ENCODE measurements around the gene ARID4B. TPM values are rescaled to one million over a fixed set of nuclear protein-coding genes. Genes with fewer than 3 reads are reported as not detected.

Gene ARID4B
- total RNA-seq, 1 donor from 2014 or later, result 50.8 TPM

- Mint-ChIP-seq H3K36me3 (ENCODE audit: low read depth) (peaks cover 59% of the 10 kb centered on the region), H3K27ac (no peak overlapping the region), H3K27me3 (peaks cover 2% of the 10 kb centered on the region), H3K4me1 (peaks cover 4% of the 10 kb centered on the region), H3K9me3 (no peaks in the 10 kb centered on the region), H3K4me3 (no peak overlapping the region)
- no peak for DNase-seq
- intact Hi-C loops (cut with micrococcal nuclease), result no loop called here
Observed at GRCh38 chr1:235133086-235133485, 194.9 kb downstream of the ARID4B start.

GRCh38 chr1:235131961-235132360, 196.0 kb downstream of the ARID4B start:
- Mint-ChIP-seq H3K4me3 (no peak overlapping the region), H3K27me3 (peaks cover 2% of the 10 kb centered on the region), H3K36me3 (ENCODE audit: low read depth) (peaks cover 61% of the 10 kb centered on the region), H3K9me3 (no peaks in the 10 kb centered on the region), H3K27ac (peak overlapping the region; percentile 45), H3K4me1 (peaks cover 8% of the 10 kb centered on the region)
- intact Hi-C loops (cut with micrococcal nuclease), result no loop called here
- DNase-seq, result no peak

DNA sequence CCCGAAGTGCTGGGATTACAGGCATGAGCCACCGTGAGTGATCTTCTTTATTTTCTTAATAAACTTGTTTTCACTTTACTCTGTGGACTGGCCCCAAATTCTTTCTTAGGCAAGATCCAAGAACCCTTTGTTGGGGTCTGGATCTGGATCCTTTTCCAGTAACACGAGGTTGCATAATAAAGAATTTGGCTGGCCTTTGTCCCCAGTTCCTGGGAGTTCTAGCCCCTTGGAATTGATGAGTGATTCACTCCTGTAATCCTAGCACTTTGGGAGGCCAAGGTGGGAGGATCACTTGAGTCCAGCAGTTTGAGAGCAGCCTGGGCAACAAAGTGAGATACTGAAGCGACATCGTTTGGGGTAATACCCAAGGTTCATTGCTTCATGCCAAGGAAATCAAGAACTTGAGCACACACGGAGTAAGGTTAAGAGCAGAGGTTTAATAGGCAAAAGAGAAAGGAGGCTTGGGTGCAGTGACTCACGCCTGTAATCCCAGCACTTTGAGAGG, 197.2 kb downstream of the ARID4B start:
- H3K36me3 Mint-ChIP-seq (ENCODE audit: low read depth), result peaks cover 61% of the 10 kb centered on the region
- intact Hi-C loops (cut with micrococcal nuclease), result no loop called here
- H3K27ac Mint-ChIP-seq, result peak overlapping the region; percentile 56
- no peak for DNase-seq
- peaks cover 20% of the 10 kb centered on the region for H3K4me1 Mint-ChIP-seq
- H3K27me3 Mint-ChIP-seq, result peaks cover 2% of the 10 kb centered on the region
- no peak overlapping the region for H3K4me3 Mint-ChIP-seq
- H3K9me3 Mint-ChIP-seq, result no peaks in the 10 kb centered on the region

GRCh38 chr1:235129774-235130570, 198.0 kb downstream of the ARID4B start:
- Mint-ChIP-seq H3K4me3 (peak overlapping the region; percentile 30), H3K27me3 (peaks cover 2% of the 10 kb centered on the region), H3K27ac (peak overlapping the region; percentile 80), H3K9me3 (no peaks in the 10 kb centered on the region), H3K4me1 (peaks cover 21% of the 10 kb centered on the region), H3K36me3 (ENCODE audit: low read depth) (peaks cover 58% of the 10 kb centered on the region)
- intact Hi-C loops (cut with micrococcal nuclease), result loop anchor here (5.0 kb wide), 1 partner anchor 528 kb away; no protein-coding TSS in a partner anchor
- DNase-seq, result no peak

- peaks cover 59% of the 10 kb centered on the region for H3K36me3 Mint-ChIP-seq (ENCODE audit: low read depth)
- H3K4me3 Mint-ChIP-seq, result peak within 1 kb of the TSS; percentile 98
- H3K4me1 Mint-ChIP-seq, result peaks cover 28% of the 10 kb centered on the region
- H3K9me3 Mint-ChIP-seq, result no peaks in the 10 kb centered on the region
- peaks cover 2% of the 10 kb centered on the region for H3K27me3 Mint-ChIP-seq
- intact Hi-C loops (cut with micrococcal nuclease), result loop anchor here (1.0 to 5.0 kb wide), 3 partner anchors 33 to 526 kb away; partner anchors contain the start of genes ARID4B, GGPS1 and RBM34
- DNase-seq, result peak; percentile 98
- H3K27ac Mint-ChIP-seq, result peak within 1 kb of the TSS; percentile 99
Observed at GRCh38 chr1:235128456-235129328, 199.3 kb downstream of the ARID4B start, which contains the start of gene TOMM20. Gene TOMM20, minus strand, starts transcription at chr1:235128837. Its CDS starts 122 bp downstream, at chr1:235128715.

- peaks cover 2% of the 10 kb centered on the region for H3K27me3 Mint-ChIP-seq
- H3K4me1 Mint-ChIP-seq, result peaks cover 33% of the 10 kb centered on the region
- peak; percentile 75 for DNase-seq
- H3K27ac Mint-ChIP-seq, result peak overlapping the region; percentile 99
- intact Hi-C loops (cut with micrococcal nuclease), result loop anchor here (1.0 to 5.0 kb wide), 3 partner anchors 33 to 526 kb away; partner anchors contain the start of genes ARID4B, GGPS1 and RBM34
- peak overlapping the region; percentile 98 for H3K4me3 Mint-ChIP-seq
- peaks cover 58% of the 10 kb centered on the region for H3K36me3 Mint-ChIP-seq (ENCODE audit: low read depth)
- H3K9me3 Mint-ChIP-seq, result no peaks in the 10 kb centered on the region
Observed at GRCh38 chr1:235127732-235128455, 200.1 kb downstream of the ARID4B start.

- H3K36me3 Mint-ChIP-seq (ENCODE audit: low read depth), result peaks cover 59% of the 10 kb centered on the region
- intact Hi-C loops (cut with micrococcal nuclease), result loop anchor here (5.0 kb wide), 1 partner anchor 525 kb away; no protein-coding TSS in a partner anchor
- DNase-seq, result no peak
- H3K9me3 Mint-ChIP-seq, result no peaks in the 10 kb centered on the region
- H3K4me1 Mint-ChIP-seq, result peaks cover 39% of the 10 kb centered on the region
- H3K27me3 Mint-ChIP-seq, result peaks cover 2% of the 10 kb centered on the region
- peak overlapping the region; percentile 98 for H3K4me3 Mint-ChIP-seq
- peak overlapping the region; percentile 99 for H3K27ac Mint-ChIP-seq
Observed at GRCh38 chr1:235127203-235127602, 200.8 kb downstream of the ARID4B start.

DNA sequence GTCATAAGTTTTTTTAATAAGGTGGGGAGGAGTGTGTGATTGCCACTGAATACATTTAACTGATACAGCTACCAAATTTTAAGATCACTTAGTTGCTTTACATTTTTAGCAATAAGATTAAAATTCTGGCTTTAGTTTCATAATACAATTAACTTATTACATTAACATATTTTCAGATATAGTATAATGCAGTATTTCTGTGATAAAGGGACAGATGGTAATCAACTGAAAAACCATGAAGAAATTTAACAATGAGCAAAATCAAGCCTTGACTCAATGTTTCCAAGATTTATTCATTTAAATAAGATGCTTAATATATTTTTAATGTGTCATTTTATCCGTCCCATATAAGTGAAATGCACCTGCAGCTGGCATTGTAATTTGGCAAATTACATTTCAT, 203.3 kb downstream of the ARID4B start:
- H3K9me3 Mint-ChIP-seq, result no peaks in the 10 kb centered on the region
- H3K4me3 Mint-ChIP-seq, result peak overlapping the region; percentile 61
- DNase-seq, result no peak
- intact Hi-C loops (cut with micrococcal nuclease), result loop anchor here (2.0 to 5.0 kb wide), 2 partner anchors 20 to 522 kb away; no protein-coding TSS in a partner anchor
- peaks cover 61% of the 10 kb centered on the region for H3K36me3 Mint-ChIP-seq (ENCODE audit: low read depth)
- peaks cover 43% of the 10 kb centered on the region for H3K4me1 Mint-ChIP-seq
- peaks cover 2% of the 10 kb centered on the region for H3K27me3 Mint-ChIP-seq
- peak overlapping the region; percentile 83 for H3K27ac Mint-ChIP-seq

DNA sequence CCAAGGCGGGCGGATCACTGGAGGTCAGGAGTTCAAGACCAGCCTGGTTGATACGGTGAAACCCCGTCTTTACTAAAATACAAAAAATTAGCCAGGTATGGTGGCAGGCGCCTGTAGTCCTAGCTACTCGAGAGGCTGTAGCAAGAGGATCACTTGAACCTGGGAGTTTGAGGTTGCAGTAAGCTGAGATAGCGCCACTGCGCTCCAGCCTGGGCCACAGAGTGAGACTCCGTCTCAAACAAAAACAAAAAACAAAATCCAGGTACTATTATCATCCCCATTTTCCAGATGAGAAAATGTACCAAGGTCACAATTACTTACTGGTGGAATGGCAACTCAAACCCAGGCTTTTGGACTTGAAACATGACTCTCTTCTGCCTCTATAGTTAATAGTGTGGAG, 203.9 kb downstream of the ARID4B start:
- Mint-ChIP-seq H3K36me3 (ENCODE audit: low read depth) (peaks cover 66% of the 10 kb centered on the region), H3K4me1 (peaks cover 43% of the 10 kb centered on the region), H3K27me3 (peaks cover 2% of the 10 kb centered on the region), H3K27ac (peak overlapping the region; percentile 83), H3K9me3 (no peaks in the 10 kb centered on the region), H3K4me3 (peak overlapping the region; percentile 61)
- intact Hi-C loops (cut with micrococcal nuclease), result loop anchor here (2.0 kb wide), 1 partner anchor 19 kb away; no protein-coding TSS in a partner anchor
- DNase-seq, result no peak

DNA sequence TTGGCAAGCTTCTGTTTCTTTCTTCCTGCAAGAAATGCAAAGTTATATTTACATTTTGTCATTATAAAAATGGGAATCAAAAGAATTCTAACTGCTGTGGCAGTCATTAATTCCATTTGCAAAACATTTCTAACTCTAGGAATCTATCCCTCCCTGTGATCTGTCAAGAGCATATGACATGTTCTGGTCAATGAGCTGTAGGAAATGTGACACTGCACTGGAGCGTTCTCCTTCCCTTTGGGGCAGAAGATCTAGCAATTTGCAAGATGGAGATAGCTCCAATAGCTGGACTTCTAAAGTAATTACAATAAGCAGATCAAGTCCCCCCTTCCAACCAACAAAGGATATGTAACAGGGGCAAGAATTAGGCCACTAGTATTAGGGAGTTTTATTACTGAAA, 205.6 kb downstream of the ARID4B start:
- no peak for DNase-seq
- peaks cover 44% of the 10 kb centered on the region for H3K4me1 Mint-ChIP-seq

More for the DNA sequence above, 205.6 kb downstream of the ARID4B start:
- Mint-ChIP-seq H3K27ac (peak overlapping the region; percentile 72), H3K27me3 (no peaks in the 10 kb centered on the region), H3K4me3 (peak overlapping the region; percentile 4), H3K36me3 (ENCODE audit: low read depth) (peaks cover 69% of the 10 kb centered on the region), H3K9me3 (no peaks in the 10 kb centered on the region)
- intact Hi-C loops (cut with micrococcal nuclease), result no loop called here
